ENCODE measurements around the gene RPE65.
"Not testable (repeated sequence)": the region's sequence is repeated elsewhere in the genome, so short reads cannot be mapped to it uniquely, and the experiment has no call there.

RPE65 gene

GRCh38 chr1:68431076-68431475 lies 18.7 kb downstream of the RPE65 start:
- no peak overlapping the region for H3K27ac ChIP-seq
- no peak for TF ChIP-seq CTCF (conservative IDR thresholded peaks at IDR 0.05)
- no peak for TF ChIP-seq ZFX (IDR thresholded peaks at IDR 0.05)

GRCh38 chr1:68429233-68429808 lies 20.4 kb downstream of the RPE65 start:
- no peak overlapping the region for H3K27ac ChIP-seq
- TF ChIP-seq ZFX (IDR thresholded peaks at IDR 0.05) = no peak
- no peak for TF ChIP-seq CTCF (conservative IDR thresholded peaks at IDR 0.05)

GRCh38 chr1:68426594-68426993 lies 23.2 kb downstream of the RPE65 start:
- TF ChIP-seq CTCF (conservative IDR thresholded peaks at IDR 0.05) = no peak
- no peak for TF ChIP-seq ZFX (IDR thresholded peaks at IDR 0.05)
- no peak overlapping the region for H3K27ac ChIP-seq

- TF ChIP-seq ZFX (IDR thresholded peaks at IDR 0.05) (no peak), CTCF (conservative IDR thresholded peaks at IDR 0.05) (no peak)
- H3K27ac ChIP-seq = no peak overlapping the region
Measured at GRCh38 chr1:68421350-68421749, 28.4 kb downstream of the RPE65 start.

- TF ChIP-seq ZFX (IDR thresholded peaks at IDR 0.05) = no peak
- no peak for TF ChIP-seq CTCF (conservative IDR thresholded peaks at IDR 0.05)
- H3K27ac ChIP-seq = no peak overlapping the region
Measured at GRCh38 chr1:68409426-68409825, 40.3 kb downstream of the RPE65 start.

GRCh38 chr1:68401506-68401905 lies 48.2 kb downstream of the RPE65 start:
- no peak overlapping the region for H3K27ac ChIP-seq
- TF ChIP-seq ZFX (IDR thresholded peaks at IDR 0.05) (no peak), CTCF (conservative IDR thresholded peaks at IDR 0.05) (no peak)

GRCh38 chr1:68395575-68395974 lies 54.2 kb downstream of the RPE65 start:
- not testable (repeated sequence) for H3K27ac ChIP-seq

- not testable (repeated sequence) for H3K27ac ChIP-seq
Measured at GRCh38 chr1:68392474-68392873, 57.3 kb downstream of the RPE65 start.

GRCh38 chr1:68385798-68386524 lies 63.8 kb downstream of the RPE65 start:
- not testable (repeated sequence) for H3K27ac ChIP-seq
